ENCODE measurements around the gene ZNF511.

ZNF511 gene

DNA sequence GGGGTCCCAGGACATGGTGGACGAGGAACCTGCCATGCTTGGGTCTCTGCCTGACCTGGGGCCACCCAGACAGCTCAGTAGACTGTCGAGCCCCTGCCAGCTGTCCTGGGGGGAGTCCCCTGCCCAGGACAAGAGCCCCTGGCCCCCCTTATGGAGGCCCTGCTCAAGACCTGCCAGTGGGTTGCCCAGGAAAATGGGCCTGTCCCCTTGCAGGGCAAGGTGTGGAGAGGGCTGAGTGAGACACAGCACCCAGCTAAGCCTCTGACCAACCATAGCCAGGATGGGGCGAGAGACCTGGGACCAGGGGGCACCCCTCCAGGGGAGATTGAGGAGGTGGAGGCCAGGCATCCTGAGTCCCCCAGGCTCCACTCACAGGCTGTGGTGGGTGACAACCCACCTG lies 47.3 kb downstream of the ZNF511 start:
- no peak for DNase-seq

DNA sequence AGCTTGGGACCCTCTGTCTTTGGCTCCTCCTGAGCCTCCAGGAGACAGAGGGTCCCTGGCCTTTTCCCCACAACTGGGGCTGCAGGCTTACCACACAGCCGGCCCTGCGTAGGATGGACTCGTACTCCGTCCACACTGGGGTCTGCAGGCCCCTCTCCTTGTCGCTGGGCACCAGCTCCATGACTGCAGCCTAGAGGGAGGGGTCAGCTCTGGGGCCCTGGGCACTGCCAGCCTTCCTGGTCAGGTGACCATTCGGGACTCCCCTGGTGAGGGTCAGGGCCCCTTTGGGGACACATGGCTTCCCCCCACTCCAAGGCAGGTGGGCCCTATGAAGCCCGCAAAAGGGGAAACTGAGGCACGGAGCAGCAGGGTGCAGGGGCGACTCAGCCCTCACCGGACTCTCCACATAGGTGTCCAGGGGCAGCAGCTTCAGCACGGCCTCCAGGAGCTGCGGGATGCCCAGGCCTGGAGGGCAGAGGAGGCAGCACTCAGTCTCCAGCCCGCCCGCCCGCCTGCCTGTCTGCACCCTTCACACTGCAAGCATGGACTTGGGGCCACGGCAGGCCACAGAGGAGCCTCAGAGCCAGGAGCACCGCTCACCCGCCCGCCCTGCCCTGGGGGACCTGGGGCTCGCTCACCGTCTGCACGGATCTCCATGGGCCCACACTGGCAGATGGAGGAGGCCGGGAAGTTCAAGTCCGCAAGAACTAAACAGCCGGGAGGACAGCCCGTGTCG lies 48.0 kb downstream of the ZNF511 start:
- no peak for DNase-seq

GRCh38 chr10:133357285-133358161 lies 48.8 kb downstream of the ZNF511 start, which contains the start of gene FUOM:
Gene FUOM (minus strand): TSS chr10:133358019. CDS start chr10:133358007, 12 bp downstream.
- DNase-seq, result peak; percentile 64

GRCh38 chr10:133358162-133358924 lies 49.6 kb downstream of the ZNF511 start:
- DNase-seq, result no peak

DNA sequence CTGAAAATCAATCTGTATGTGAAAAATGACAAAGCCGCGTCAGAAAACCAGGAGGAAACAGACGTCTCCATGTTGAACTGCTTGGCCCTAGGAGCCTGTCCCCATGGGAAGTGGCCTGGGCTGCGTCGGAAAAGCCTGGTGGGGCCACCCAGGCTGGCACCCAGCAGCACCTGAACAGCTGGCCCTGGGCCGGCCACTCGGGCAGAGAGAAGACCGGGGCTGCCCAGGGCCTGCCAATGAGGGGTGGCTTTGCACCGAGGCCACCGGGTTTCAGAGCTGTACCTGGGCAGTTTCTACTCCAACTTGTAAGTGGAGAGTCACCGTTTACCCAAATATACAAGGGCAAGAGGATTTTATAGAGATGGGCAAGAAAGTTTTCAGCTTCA lies 50.2 kb downstream of the ZNF511 start:
- DNase-seq, result no peak

GRCh38 chr10:133359554-133359971 lies 50.8 kb downstream of the ZNF511 start:
- DNase-seq, result no peak

- no peak for DNase-seq
Measured at GRCh38 chr10:133359972-133360610, 51.4 kb downstream of the ZNF511 start.

DNA sequence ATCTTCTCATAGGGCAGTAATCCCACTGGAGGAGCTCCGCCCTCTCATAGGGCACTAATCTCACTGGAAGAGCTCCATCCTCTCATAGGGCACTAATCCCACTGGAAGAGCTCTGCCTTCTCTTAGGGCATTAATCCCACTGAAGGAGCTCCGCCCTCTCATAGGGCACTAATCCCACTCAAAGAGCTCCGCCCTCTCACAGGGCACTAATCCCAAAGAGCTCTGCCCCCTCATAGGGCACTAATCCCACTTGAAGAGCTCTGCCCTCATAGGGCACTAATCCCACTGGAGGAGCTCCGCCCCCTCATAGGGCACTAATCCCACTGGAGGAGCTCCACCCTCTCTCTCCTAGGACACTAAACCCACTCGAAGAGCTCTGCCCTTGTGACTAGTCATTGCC lies 52.5 kb downstream of the ZNF511 start:
- no peak for DNase-seq

- DNase-seq, result no peak
Measured at GRCh38 chr10:133361773-133362441, 53.2 kb downstream of the ZNF511 start.

Data from left hindlimb (tissue), 1 donor.